GM18867 (cell line): Measurements from ENCODE around the gene ASB11.
A peak's percentile ranks its signal among the peaks of the same experiment; 100 is the strongest.

Source experiments
- ATAC-seq: cut with Tn5 transposase; IDR thresholded peaks from one replicate; pipeline ENCODE4 v1.9.1; 2021; ENCODE audit warnings: mild to moderate bottlenecking, moderate library complexity; ENCODE audit not compliant: unreplicated experiment

The ASB11 gene

DNA sequence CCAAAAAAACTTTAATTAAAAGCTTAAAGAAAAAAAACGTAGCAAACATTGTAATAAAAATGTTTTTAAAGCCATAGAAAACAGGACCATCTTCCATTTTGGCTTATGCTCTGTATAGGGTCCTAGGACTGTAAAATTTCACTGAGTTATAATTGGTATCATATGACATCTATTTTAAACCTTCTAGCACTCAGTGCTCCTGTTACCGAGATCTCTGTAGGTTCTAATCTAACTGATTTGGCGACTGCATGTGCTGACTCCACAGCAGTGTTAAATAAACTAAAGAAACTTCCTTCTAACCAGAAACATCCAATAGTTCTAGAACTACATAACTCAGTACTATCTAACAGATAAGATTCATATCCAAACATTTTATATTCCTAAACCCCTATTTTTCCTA is at the start of gene ASB11:
Gene ASB11, minus strand, starts transcription at position 132 of the 400 bp plus-strand sequence. Its CDS starts 35 bp downstream, at position 97.
- ATAC-seq: no peak

- no peak for ATAC-seq
Measured at GRCh38 chrX:15359701-15360100, 44.3 kb upstream of the ASB11 start.

- ATAC-seq: peak; percentile 59
Measured at GRCh38 chrX:15358533-15358932, 43.1 kb upstream of the ASB11 start.

GRCh38 chrX:15356444-15356843 is 41.0 kb upstream of the ASB11 start:
- ATAC-seq: no peak

- ATAC-seq: no peak
Measured at GRCh38 chrX:15350329-15350996, 35.0 kb upstream of the ASB11 start.

DNA sequence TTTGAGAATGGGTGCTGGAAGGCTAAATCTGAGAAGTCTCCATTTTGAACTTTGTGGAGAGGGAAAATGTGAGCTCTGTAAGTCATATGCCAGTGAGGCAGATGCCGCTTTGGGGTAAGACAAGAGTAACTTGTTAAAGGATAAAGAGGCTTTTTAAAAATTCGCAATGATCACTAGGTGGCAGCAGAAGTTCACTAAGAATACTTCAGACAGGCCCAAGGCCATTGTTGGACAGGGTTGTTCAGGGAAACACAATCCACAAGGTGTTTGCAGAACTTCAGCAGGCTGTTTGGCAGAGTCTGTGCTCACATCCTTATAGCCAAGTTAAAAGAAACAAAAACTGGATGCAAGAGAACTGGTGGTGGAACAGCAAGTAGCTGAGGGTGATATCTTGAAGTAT is 33.6 kb upstream of the ASB11 start:
- ATAC-seq: peak; percentile 73

DNA sequence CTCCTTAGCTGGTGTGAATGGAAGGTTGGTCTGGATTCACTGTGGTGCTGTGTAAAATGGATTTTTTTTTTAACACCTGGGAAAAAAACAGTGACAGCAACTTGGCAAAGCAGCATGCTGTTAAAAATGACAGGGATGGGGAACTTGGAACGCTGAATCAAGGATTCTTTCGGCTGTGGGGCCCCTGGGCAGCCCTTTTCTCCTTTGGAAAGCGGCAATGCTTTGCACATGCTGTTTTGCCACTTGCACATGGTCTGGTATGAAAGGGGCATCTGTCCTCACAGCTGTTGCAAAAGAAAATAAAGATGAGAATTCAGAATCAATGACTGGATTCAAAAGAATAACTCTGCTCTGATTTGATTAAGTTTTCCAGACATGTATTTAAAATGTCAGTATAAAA is 30.5 kb upstream of the ASB11 start:
- no peak for ATAC-seq

- ATAC-seq: no peak
Measured at GRCh38 chrX:15344106-15344505, 28.7 kb upstream of the ASB11 start.

GRCh38 chrX:15343075-15343476 is 27.6 kb upstream of the ASB11 start:
- no peak for ATAC-seq

DNA sequence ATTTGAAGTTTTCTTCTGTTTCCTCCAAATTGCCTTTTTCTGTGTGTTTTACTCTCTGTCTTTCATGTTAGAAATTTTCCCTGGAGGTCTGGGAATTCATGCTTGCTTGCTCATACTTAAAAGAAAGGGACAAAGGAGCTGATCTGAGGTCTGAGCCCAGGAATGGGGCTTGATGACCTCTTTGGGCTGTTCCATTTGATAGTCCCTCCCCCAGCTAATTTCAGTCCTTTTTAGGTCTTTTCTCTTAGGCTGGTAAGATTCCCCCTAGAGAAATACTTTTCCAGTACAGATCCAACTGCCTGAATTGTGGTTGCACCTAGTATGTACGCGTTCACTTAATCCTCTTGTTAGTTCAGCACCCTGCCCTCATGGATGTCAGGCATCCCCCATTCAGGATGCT is 25.4 kb upstream of the ASB11 start:
- no peak for ATAC-seq

DNA sequence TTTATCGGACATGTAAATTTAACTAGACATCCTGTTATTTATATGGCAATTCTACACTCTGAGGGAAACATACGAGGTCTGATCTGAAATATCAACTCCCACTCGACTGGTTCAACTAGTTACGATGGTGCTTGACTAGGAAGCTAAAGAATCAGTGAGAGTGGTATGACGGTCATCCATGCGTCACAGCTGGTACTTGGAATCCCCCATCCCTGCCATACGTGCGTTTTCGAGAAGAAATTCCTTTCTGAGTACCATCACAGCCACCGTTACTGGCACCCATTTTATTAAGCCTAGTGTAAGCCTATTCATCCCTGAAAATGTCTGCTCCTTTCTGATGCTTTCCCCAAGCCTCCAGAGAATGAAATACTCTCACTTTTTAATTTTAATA is 20.6 kb upstream of the ASB11 start:
- ATAC-seq: no peak

- peak; percentile 98 for ATAC-seq
Measured at GRCh38 chrX:15335135-15336022, 19.9 kb upstream of the ASB11 start, which contains the start of gene PIGA. Gene PIGA, minus strand, starts transcription at chrX:15335523. Its CDS starts 3,593 bp downstream, at chrX:15331930.

DNA sequence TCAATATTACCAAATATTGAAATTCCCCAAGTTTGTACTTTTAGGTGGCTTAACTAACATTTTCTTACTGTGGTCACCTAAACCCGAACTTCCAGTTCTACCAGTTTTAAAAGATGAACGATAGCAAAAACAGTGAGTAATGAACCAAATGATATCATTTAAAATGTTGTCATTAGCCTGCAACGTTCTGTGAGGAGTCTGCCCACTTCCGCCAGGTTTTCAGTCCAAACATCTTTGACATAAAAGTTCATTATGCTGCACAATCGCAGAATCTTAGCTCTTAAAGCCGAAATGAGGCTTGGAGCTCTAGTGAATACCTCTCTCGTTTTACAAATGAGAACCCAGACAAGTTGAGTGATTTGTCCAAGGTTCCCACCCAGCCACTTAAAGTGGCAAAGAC is 19.1 kb upstream of the ASB11 start:
- no peak for ATAC-seq

- no peak for ATAC-seq
Measured at GRCh38 chrX:15328821-15329220, 13.4 kb upstream of the ASB11 start.

- ATAC-seq: no peak
Measured at GRCh38 chrX:15328131-15328530, 12.7 kb upstream of the ASB11 start.

- no peak for ATAC-seq
Measured at GRCh38 chrX:15322472-15322871, 7.0 kb upstream of the ASB11 start.

DNA sequence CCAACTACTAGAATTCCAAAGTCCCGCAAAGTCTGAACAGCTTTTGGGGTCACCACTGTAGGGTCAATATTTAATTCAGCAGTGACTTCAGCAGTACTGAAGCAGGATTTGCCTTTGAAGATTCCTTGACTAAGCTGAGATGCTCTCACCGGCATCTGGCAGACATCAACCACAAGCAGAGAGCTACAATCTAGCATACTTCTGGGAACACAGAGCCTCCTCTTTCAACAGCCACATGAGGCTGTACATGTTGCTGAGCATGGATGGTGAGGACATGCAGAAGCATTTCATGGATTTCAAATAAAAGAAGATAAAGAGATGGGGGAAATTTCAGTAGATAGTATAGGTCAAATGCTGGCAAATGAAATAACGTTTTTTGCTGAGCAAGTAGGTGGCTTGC is 6.6 kb upstream of the ASB11 start:
- ATAC-seq: no peak

DNA sequence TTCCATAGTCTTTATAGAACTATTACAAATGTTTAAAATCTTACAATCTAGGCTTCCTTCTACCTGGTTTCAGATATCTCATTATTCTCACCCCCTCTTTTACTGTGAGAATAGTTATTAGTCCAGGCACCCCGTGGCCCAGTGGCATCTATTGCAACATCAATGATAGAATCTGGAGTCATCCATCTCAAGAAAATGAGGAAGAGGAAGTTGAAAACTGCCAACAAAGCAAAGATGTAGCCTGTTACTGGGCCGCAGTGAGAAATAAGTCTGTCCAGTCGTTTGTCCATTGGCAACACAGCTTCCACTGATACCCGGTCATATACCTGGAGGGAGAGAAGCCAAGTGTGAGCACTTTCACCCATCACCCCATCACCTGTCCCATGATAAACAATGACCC is 6.0 kb upstream of the ASB11 start:
- no peak for ATAC-seq

- no peak for ATAC-seq
Measured at GRCh38 chrX:15320297-15320696, 4.9 kb upstream of the ASB11 start.

DNA sequence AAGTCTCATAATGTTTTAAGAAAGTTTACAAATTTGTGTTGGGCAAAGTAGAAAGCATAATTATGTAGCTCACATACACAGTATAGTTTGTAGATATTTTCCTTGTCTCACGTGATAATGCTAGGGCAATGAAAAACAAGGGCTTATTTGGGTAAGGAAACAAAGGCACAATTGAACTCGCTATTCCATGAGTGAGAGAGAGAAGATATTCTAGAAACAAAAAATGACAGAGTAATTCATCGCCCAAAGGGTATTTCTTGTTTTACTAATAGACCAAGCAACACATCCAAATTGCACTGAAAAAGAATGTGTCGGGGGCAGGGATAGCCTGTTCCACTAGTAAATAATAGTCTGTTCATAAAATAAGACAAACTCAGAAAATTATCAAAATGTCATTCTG is 3.6 kb upstream of the ASB11 start:
- ATAC-seq: no peak

GRCh38 chrX:15314472-15314871 is 968 bp downstream of the ASB11 start:
- ATAC-seq: no peak

DNA sequence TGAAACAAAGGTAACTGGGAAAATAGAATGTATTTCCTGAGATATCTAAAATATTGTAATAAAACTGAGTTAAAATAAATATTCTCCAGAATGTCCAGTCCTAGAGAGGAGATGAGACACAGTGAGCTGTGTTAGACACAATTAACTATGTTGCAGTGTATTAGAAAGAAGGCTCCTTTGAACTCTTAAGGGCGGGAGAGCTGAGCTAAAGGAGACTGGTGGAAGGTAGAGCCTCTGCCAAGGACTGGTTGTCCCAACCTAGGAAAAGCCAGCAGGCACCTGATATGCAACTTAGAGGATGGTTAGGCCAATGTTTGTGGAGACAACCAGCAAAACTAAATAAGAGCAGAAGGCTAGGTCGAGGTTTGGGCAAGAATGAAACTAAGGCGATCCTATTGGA is 4.3 kb downstream of the ASB11 start:
- ATAC-seq: no peak
